ENCODE data around the gene CCDC92. TPM values are rescaled to one million over a fixed set of nuclear protein-coding genes. Genes with fewer than 3 reads are reported as not detected.

Gene CCDC92
- total and polyA plus RNA-seq, 2 of the 8 experiments (the other 6 are each of a cell fraction or from before 2014, with no cell fraction given), result 0.43 to 0.51 TPM

GRCh38 chr12:123958876-123959275 lies 13.8 kb downstream of the CCDC92 start (continued):
- TF ChIP-seq CHD7 (IDR thresholded peaks at IDR 0.05; ENCODE audit: insufficient replicate concordance, low read length) (no peak), ASH2L (IDR thresholded peaks at IDR 0.05; ENCODE audit: low read length) (no peak), KDM1A (IDR thresholded peaks at IDR 0.05; ENCODE audit: borderline replicate concordance, low read length) (no peak), RXRA (IDR thresholded peaks at IDR 0.05; ENCODE audit: insufficient read depth, low read depth, low read length) (no peak), KDM4A (IDR thresholded peaks at IDR 0.05; ENCODE audit: low read depth, low read length, severe bottlenecking) (no peak), EZH2 (IDR thresholded peaks at IDR 0.05; ENCODE audit: low read depth, low read length, severe bottlenecking) (no peak), ZNF274 (IDR thresholded peaks at IDR 0.05; ENCODE audit: borderline replicate concordance, extremely low read depth, low read length) (no peak), SUZ12 (IDR thresholded peaks at IDR 0.05; ENCODE audit: low read length) (no peak), MAX (IDR thresholded peaks at IDR 0.05) (no peak), SP2 (IDR thresholded peaks at IDR 0.05; ENCODE audit: low read length) (no peak), BRCA1 (IDR thresholded peaks at IDR 0.05; ENCODE audit: low read depth, low read length) (no peak), CHD1 (IDR thresholded peaks at IDR 0.05; ENCODE audit: low read depth, low read length) (no peak)
